GM19372 (cell line): ENCODE data around the gene BLOC1S4.
"Not testable (repeated sequence)": the region's sequence is repeated elsewhere in the genome, so short reads cannot be mapped to it uniquely, and the experiment has no call there.

Experiments used
- ATAC-seq: cut with Tn5 transposase; IDR thresholded peaks from one replicate; pipeline ENCODE4 v1.9.1; 2021; ENCODE audit warnings: mild to moderate bottlenecking, low read depth, moderate library complexity; ENCODE audit not compliant: unreplicated experiment

The BLOC1S4 gene

DNA sequence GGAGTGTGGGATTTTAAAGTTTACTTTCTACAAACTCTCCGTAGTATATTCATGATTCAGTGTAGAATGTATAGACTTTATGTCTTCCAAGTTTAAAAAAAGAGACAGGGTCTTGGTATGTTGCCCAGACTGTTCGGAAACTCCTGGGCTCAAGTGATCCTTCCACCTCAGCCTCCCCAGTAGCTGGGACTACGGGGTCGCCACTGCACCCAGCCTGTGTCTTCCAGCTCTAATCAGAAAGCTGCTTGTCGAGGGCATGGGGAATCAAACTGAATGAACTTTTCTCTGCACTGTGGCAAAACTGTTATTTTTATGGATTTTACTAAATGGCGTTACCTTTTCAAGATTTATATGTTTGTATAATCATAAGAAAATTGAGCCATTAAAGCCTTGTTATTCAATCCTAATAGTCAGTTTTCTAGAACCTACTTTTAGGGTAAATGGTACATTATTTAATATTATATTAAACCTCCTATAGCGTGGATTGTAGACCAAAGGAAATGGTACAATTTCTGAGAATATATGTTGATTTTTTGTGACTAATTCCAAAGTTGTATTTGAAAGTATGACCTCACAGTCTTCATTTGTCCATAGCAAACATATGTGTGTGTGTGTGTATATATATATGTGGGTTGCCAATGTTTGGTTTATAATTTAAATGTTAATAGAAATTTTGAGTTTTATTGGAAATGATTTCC, 1.1 kb downstream of the BLOC1S4 start:
- ATAC-seq = no peak

DNA sequence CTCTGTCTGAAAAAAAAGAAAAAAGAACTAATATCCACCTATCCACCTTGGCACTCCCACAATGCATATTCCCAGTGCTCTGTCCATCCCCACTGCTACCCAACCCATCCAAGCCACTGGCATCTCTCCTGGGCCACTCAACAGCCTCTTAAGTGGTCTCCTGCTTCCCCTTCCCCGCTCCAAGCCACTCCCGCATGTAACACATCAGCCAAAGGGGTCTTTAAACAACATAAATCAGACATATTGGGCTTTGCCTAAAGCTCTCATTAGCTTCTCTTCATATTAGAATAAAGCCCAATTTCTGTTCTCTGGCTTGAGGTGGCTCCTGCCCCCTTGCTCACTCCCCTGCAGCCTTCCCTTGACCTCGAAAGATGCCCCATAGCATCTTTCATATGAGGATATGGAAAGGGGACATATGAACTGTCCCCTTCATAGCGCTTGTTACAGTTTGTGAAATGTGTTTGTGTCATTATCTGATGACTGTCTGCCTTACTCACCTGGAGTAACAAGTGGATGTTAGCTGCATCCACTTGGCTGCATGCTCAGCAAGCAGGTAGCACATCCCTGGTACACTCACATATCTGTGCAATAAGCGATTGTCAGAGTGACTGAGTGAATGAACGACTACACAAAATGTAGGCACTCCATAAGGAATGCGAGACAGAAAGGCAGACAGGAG, 3.1 kb downstream of the BLOC1S4 start:
- ATAC-seq = no peak

DNA sequence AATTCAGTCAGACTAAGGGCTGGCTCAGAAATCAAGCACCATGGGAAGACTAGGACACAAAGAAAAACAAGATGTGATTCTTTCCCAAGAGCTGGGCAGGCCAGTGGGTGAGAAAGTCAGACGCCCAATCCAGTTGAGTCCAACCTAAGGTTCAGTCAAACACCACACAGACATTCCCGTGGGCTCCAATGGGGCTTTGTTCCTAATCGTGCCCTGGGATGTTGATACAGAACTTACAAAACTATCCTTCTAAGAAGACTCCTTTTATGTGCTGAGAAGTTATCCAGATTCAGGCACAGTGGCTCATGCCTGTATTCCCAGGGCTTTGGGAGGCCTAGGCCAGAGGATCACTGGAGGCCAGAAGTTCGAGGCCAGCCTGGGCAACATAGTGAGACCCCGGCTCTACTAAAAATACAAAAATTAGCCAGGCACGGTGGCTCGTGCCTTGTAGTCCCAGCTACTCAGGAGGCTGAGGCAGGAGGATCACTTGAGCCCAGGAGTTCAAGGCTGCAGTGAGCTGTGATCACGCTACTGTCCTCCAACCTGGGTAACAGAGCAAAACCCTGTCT, 3.7 kb downstream of the BLOC1S4 start:
- no peak for ATAC-seq

DNA sequence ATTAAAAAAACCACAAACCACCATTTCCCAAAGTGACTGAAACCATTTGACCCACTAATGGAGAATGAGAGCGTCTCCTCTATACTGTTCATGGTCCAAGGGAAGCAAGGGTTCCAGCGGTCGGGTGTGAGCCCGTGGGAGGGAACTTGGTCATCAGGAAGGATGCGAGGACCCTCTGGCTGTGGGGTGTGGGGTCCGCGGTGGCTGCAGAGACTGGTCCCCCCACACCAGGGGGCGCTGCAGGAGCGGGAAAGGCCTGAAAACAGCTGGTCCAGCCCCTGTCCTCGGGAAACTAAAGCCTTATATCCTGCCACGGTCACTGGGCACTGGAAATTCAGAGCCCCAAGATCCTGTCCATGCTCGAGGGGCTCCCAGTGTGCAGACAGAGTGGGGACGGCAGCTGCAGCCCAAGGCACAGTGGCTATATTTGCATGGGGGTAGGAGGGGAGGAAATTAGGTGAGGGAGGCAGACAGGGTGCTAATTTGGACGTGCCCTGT, 4.3 kb downstream of the BLOC1S4 start:
- no peak for ATAC-seq

DNA sequence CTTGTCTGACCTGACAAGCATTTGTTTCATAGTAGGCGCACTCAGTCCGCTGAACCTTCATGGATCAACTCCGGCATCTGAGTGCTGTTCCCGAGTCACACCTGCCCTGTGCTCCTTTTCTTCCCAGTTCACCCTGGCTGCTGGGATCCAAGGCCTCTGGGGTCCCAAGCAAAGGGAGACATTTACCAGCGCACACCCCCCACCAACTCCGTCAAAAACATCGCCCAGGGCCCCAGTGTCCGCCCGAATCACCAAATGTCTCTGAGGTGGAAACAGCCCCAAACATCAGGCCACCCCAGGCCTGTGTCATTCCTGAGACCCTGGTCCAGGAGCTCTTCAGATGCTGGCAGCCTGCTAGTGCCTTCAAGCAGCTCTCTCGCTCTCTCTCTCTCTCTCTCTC, 5.1 kb downstream of the BLOC1S4 start:
- ATAC-seq = no peak

DNA sequence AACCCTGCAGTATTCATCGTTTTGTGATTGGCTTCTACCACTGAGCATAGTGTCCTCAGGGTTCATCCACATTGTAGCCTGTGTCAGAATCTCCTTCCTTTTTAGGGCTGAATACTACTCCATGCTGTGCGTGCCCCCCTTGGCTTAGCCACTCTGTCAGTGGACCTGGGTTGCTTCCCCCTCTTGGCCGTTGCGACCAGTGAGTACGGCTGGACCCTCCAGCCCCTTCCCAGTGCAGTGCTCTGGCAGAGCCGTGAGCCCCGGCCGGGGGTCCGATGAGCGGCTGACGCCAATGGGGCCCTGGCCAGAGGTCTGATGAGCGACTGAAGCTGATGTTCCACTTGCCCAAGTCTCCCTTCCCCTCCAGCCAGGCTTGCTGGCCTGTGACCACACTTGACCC, 6.9 kb downstream of the BLOC1S4 start:
- ATAC-seq = no peak

DNA sequence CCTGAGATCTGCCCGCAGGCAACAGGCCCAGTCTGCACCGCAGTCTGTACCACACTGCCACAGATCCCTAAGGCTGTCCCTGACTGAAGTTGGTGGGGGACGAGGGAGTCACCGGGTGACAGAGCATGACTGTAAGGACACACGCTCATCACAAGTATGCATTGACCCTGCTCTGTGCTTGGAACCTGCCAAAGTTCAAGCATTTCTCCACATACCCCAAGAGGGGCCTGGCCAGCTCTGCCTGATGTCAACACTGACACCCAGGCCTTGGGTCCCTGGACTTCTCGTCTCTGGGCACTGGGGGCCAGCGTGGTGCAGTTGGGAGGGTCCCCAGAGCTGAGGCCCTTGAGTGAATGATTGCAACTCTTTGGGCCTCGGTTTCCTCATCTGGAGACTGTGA, 7.9 kb downstream of the BLOC1S4 start:
- ATAC-seq = no peak

DNA sequence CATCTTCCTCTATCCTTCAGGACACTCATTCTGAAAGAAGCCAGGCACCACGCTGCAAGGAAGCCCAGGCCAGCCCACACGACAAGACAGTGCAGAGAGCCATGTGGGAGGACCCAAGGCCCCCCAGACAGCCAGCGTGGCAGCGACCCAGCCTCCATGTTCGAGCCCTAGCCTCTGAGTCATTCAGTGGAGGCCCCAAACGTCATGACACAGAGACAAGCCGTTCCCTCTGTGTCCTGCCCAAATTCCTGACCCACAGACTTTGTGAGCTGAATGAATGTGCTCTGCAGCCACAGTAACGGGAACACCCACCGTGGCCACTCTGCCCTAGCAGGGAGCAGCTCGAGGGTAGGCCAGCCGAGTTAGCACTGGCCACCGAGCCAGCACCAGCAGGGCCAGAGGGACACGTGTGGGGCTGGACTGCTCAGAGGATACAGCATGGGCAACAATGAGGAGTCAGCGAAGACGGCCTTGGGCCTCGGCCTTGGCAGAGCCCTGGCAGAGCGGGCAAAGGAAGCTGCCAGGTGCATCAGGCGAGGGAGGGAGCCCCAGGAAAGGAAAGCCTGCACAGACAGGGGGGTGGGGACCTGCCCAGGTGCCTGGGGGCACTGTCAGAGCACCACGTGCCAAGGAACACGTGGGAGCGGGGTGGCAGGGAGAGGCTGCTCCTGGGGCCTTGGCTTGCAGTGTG, 8.6 kb downstream of the BLOC1S4 start:
- no peak for ATAC-seq

DNA sequence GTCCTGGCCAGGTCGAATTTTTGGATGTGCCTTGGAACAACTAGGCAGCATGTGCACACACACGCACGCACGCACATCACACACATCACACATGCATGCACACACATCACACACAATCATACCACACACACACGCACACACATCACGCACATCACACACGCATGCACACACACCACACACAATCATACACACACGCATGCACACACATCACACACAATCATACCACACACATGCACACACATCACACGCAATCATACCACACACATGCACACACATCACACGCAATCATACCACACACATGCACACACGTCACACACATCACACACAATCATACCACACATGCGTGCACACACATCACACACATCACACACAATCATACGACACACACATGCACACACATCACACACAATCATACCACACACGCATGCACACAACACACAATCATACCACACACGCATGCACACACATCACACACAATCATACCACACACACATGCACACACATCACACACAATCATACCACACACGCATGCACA, 9.5 kb downstream of the BLOC1S4 start:
- ATAC-seq = not testable (repeated sequence)

DNA sequence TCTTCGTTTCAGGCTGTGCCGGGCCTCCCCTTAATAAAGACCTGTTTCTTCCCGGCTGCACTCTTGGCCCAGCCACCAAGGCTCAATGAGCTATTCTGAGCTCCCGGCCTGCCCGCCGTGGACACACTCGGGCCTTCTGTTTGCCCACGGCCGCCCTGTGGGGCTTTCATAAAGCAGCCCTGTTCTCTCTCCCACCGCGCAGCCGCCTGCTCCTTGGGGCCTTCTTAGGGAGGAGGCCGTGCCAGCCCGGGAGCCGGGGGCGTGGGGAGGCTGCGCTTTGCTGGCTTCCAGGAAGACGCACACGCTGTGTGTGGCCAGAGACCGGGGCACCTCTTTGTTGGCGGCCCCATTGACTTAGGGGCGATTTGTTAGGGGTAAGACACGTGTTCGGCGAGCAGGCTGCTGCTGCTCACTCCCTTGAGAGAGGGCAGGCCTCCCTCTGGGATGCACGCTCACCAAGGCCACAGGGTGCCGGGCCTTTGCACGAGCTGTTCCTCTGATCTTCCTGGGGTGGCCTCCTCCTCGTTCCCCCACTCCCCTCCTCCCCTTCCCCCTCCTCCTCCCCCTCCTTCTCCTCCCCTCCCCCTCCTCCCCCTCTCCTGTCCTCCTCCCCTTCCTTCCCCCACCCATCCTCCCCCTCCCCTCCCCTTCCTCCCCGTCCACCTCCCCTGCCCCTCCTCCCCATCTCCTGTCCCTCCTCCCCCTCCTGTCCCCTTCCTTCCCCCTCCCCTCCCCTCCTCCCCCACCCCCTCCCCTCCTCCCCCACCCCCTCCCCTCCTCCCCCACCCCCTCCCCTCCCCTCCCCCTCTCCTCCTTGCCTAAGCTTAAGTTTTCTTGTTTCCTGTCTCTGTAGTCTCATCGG, 11.3 kb downstream of the BLOC1S4 start:
- ATAC-seq = no peak

DNA sequence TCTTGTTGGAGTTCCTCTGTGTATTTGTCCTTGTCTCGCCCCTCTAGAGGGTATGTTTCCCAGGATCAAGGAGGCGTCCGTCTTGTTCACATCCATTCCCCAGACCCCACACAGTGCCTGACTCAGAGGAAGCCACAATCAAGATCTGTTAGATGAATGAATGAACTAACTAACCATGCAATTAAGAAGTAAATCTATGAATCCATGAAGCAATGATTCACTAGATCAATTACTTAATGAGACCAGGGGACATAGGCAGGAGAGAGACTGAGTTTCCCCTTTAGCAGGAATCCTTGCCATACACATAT, 11.9 kb downstream of the BLOC1S4 start:
- no peak for ATAC-seq

DNA sequence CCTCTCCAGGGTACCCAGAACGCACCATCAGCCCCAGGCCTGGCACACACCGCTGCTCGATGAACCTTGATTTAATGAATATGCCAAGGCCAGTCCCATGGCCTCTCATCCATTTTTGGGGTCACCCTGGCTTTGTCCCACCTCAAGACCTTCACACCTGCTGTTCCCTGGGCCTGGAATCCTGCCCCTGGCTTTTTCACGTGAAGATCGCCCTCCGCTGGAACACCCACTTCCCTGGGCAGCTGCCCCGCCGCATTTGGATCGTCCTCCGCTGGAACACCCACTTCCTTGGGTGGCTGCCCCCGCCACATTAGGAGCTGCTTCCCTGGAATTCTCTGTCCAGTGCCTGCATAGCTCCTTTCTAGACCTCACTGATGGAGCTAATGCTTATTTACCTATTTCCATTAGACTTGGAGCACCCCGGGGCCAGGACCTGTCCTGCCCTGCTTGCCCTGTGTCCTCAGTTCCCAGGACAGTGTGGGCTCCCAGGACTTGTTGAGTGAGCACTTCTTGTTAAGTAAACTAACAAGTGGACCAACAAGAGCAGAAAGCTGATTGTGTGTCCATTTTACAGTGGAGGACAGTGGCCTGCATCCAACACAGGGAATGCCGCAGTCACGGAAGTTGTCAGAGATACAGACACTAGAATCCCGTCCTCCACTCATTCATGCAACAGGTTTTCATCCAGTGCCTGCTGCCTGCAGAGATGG, 12.5 kb downstream of the BLOC1S4 start:
- ATAC-seq = no peak

DNA sequence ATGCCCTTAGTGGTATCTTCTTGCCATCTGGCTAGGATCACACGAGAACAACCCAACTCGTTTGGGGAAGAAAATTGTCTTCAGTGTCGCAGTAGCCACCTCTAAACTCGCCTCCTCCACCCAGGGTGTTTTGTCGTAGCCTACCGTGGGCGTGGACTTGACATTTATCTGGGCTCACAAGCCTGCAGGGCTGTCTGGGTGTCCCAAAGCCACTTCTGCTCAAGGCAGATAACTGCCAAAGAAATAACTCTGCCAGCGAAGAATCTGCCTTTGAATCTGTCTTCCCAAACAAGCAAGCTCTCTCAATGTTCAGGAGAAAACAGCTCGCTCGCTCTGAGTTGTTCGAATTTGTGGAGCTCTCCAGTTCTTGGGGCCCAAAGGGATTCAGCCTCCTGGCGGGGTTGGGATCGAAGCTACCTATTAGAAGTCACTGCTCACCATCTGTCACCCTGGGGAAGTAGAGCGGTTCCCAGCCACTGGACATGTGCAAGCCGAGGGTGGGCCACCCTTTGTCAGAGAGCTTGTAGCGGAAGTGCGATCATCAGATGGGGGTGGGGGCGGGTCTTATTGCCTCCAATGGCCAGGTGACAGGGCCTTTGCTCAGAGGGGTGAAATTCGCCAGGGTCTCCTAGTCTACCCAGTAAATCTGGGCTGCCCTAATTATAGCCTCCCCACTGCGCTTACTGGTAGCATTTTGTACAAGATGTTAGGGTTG, 14.8 kb downstream of the BLOC1S4 start:
- ATAC-seq = no peak

DNA sequence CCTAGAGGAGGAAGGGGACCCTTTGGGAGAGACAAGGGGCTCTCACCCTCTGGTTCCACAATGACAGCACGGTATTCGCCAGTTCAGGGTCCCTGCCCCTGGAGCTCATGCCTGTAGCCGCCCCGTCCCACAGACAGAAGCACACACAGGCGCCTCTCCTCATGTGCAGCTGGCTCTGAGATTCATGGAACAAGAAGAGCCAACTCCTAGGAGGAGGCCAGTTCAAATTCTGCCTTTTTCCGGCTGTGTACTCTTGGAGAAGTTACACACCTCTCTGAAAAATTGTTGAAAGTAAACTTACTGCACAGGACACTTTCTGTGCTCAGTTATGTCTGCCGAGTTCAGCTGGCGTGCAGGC, 15.3 kb downstream of the BLOC1S4 start:
- no peak for ATAC-seq

DNA sequence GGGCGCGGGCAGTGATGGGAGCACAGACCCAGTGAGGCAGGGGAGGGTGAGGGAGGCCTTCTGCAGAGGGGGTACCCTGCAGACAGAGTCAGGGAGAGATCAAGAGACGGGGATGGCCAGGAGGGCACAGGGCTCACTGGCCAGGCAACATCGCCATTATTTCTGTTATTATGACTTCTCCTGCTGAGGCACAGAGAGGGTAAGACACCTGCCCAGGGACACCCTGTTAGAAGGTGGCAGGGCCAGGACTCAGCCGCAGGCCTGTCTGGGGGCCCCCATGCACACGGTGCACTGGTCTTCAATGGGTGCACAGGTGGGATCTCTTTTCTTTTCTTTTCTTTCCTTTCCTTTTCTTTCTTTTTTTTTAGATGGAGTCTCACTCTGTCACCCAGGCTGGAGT, 15.8 kb downstream of the BLOC1S4 start:
- no peak for ATAC-seq

DNA sequence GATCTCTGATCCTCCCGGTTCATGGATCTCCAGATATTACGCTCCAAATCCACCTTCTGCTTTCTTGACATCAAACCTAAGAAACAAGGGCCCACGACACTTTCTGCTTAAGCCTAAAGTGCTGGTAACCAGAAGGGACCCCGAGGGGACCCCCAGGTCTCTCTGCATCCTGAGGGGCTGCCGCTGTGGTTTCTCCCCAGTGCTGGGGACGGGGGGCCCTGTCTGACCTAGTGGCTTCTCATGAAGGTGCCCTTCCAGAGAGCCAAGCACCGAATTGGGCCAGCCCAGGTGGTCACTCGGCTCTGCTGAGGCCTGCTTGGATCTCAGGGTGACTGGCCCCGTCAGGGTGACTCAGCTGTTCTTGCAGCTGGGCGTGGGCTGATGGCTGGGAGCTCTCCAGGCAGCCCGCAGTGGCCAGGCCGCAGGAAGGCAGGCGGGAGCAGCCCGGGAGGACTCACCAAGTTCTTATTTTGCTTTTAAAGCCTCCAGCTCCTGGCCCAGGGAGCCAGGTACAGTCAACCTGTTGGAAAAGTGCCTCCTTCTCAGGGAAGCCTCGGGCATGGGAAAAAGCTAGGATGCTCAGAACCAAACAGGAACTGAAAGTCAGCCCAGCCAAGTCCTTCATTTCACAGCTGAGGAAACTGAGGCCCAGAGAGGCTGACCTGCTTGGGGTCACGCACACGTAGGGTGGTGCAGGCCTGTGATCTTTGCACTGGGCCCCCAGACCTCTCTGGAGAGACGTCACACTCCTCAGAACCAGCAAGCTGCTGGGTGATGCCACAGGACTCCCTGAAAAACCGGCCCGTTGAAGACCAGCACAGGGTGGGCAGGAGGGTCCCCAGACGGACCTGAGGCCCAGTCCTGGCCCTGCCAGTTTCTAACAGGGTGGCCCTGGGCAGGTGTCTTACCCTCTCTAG, 16.7 kb downstream of the BLOC1S4 start:
- ATAC-seq = no peak

DNA sequence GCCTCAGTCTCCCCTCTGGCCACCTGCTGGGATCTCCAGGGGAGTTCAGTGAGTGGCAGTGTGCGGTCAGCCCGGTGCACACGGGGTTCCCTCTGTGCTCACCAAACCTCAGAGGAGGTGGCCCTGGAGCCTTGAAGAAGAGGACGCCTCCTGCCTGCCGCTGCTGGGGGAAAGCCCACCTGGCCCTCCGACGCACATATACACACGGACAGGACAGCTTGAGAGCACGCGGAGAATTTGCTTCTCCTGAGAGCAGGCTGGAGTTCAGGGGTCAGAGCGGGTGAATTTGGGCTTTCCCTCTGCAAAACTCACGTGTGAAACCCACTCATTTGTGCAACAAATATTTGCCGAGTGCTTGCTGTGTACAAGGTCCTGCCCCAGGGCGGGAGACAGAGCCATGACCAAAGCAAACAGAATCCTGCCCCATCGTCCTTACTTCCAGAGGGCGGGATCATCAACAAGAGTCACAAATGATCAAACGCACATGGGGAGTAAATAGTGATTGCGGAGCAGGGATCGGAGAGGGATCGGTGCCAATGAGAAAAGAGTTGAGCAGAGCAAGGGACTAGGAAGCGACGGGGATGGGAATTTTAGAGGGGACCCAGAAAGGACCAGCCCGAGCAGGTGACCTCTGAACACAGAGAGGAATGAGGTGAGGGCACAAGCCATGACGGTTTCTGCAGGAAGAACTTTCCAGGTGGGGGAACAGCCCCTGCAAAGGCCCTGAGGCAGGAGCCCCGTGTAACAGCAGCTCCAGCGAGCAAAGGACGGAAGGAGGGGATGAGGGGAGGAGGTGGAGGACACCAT, 17.6 kb downstream of the BLOC1S4 start:
- ATAC-seq = no peak
